GM12891 (cell line): ENCODE measurements around the gene PYROXD2.

ENCODE experiments used
- DNase-seq: peaks from one replicate; pipeline ENCODE4 v3.0.0; 2011; ENCODE audit warnings: low spot score; ENCODE audit not compliant: insufficient read length
- FAIRE-seq: peaks from 2 replicates; lab custom pipeline; 2011; peaks lifted over from hg19 to GRCh38; lab: Jason Lieb, UNC
- PAX5 ChIP-seq: IDR thresholded peaks from 2 replicates; pipeline ENCODE4 v1.6.1; 2011; ENCODE audit warnings: low read length, moderate library complexity, mild to moderate bottlenecking; ENCODE audit not compliant: insufficient read depth, severe bottlenecking
- POLR2A ChIP-seq: IDR thresholded peaks from 2 replicates; pipeline ENCODE4 v1.6.1; 2011; ENCODE audit warnings: low read depth, low read length, control low read depth
- POLR2AphosphoS5 ChIP-seq: IDR thresholded peaks from 2 replicates; pipeline ENCODE4 v1.6.1; 2011; ENCODE audit warnings: low read depth, low read length, control low read depth
- POU2F2 ChIP-seq: IDR thresholded peaks from 2 replicates; pipeline ENCODE4 v1.6.1; 2011; ENCODE audit warnings: low read depth, mild to moderate bottlenecking, control low read depth, low read length, moderate library complexity
- SPI1 ChIP-seq: IDR thresholded peaks from 2 replicates; pipeline ENCODE4 v1.6.1; 2011; ENCODE audit warnings: low read depth, low read length, control low read depth
- TAF1 ChIP-seq: IDR thresholded peaks from 2 replicates; pipeline ENCODE4 v1.6.1; 2011; ENCODE audit warnings: low read depth, low read length, control low read depth

Gene PYROXD2

DNA sequence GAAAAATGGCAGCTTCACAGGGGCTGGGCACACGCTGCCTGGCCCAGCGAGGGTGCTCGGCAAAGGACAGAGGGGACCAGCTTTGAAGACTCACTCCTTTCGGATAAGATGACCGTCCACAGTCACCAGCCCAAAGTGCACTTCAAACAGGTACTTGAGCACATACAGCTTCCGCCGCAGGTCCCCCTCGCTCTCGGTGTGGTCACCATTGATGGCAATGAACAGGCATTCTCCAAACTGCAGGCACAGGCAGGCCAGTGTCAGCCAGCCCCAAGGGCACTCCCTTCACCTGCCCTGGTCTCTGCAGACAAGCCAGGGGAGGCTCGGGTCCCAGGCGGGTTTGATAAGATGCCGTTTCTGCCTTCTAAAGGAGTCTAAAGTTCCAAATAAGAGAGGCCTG, 20.2 kb upstream of the PYROXD2 start:
- no peak for DNase-seq
- no peak for FAIRE-seq
- TF ChIP-seq POLR2AphosphoS5, result no peak
- no peak for TF ChIP-seq PAX5
- no peak for TF ChIP-seq POU2F2
- no peak for TF ChIP-seq TAF1
- TF ChIP-seq POLR2A, result no peak
- TF ChIP-seq SPI1, result no peak

DNA sequence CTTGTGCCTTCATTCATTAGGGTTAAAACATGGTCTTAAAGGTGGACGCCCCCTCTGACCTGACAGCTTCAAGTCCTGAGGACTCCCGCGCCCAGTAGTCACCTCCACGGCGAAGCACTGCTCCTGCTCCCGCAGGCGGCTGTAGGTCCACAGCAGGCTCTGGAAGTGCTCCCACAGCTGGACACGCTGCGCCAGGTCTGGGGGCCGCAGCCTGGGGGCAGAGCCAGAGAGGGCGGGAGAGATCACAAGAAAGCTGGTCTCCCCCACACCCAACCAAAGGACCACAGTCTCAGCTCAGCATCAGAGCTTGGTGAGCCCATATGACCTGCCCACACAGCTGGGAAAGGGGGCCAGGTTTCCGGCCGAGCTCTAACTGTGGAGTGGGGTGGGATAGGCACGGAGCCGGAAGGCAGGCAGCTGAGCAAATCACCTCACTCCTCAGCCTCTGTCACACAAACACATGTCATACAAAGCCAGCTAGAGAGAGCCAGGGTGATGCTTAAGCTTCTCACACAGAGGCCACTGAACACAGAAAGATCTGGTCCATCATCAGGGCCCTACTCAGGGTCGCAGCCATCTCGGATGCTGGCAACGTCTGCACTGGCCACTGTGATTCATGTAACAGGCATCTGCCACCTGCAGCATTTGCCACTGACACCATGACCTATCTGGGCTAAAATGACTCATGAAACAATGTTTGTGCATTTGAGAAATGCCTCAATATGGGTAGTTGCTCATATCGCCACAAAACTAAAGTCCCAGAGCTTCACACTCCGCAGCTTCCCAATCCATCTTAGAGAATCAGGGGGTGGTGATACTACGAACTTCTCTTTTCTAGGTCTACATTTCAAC, 19.1 kb upstream of the PYROXD2 start:
- DNase-seq (no peak), FAIRE-seq (no peak)
- TF ChIP-seq POLR2AphosphoS5 (no peak), SPI1 (no peak), TAF1 (no peak), PAX5 (no peak), POLR2A (no peak), POU2F2 (no peak)

DNA sequence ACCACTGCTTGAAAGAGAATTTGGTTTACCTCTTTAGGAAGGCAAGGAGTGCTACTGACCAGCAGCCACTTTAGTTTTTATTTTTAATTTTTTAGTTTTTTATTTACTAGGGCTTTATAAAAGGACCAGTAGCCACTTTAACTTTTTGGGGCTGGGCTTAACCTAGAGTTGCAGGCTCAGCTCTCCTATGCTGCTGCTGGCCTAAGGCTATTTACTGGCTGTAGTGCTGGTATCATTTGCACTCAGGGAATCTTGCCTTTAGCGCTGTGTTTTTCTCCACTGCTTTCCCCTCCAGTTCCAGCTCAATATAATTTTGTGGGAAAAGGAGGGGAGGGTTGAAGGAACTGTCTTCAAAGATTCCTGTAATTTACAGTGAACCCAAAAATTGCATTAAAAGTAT, 18.4 kb upstream of the PYROXD2 start:
- DNase-seq (no peak), FAIRE-seq (no peak)
- no peak for TF ChIP-seq POLR2AphosphoS5
- TF ChIP-seq POU2F2, result no peak
- TF ChIP-seq SPI1, result no peak
- TF ChIP-seq TAF1, result no peak
- TF ChIP-seq PAX5, result no peak
- no peak for TF ChIP-seq POLR2A

DNA sequence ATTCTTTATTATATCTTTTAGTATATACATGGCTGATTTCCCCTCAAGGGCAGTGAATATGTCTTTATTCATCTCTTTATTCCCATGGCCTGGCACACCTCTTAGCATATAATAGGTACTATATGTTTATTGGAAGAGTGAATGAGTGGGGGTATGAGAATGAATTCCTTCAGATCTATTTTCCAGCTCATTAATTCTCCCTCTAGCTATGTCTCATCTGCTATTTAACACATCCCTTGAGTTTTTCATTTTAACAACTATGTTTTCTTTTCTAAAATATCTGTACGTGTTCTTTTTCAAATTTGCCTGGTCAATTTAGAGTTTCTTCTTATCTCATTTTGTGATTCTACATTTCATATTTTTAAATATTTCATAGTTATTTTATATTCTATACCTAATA, 17.3 kb upstream of the PYROXD2 start:
- no peak for DNase-seq
- TF ChIP-seq TAF1, result no peak
- TF ChIP-seq POLR2A, result no peak
- no peak for TF ChIP-seq POU2F2
- TF ChIP-seq SPI1, result no peak
- no peak for TF ChIP-seq PAX5
- TF ChIP-seq POLR2AphosphoS5, result no peak
- FAIRE-seq, result no peak

DNA sequence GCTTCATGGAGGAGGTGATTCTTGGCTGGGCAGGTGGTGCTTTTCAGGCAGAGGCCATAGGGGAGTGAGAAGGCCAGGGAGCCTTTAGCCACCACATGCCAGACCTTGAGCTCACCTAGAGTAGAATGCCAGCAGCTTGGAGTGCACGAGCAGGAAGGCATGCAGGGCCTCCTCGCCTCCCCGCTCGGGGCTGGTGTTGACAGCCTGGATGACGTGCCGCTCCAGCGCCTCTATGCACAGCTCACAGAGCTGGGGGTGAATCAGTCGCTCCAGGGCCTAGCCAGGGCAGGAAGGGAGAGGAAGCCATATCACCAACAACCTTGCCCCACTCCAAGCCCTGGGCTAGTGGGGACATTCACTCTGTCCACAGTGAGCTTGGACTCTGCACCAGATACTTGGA, 16.0 kb upstream of the PYROXD2 start:
- DNase-seq (no peak), FAIRE-seq (no peak)
- no peak for TF ChIP-seq TAF1

DNA sequence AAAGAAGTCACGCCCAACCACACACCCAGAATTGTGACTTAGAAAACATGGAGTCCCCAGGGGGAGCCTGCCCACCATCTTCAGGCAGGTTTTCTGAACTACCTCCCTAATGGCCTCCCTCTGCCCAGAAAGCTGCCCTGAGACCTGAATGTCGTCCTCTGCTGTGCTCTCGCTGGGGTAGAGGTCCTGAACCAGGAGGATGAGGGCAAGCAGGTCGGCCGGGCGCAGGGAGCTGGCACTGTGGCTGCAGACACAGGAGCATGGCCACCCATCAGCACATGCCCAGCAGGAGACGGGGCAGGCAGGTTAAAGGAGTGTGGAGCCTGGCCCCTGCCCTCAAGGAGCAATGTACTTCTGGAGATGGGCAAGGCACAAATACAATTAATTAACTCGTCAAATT, 15.4 kb upstream of the PYROXD2 start:
- no peak for TF ChIP-seq POLR2AphosphoS5
- no peak for TF ChIP-seq TAF1
- TF ChIP-seq POU2F2, result no peak
- TF ChIP-seq POLR2A, result no peak
- DNase-seq, result no peak
- FAIRE-seq, result no peak

DNA sequence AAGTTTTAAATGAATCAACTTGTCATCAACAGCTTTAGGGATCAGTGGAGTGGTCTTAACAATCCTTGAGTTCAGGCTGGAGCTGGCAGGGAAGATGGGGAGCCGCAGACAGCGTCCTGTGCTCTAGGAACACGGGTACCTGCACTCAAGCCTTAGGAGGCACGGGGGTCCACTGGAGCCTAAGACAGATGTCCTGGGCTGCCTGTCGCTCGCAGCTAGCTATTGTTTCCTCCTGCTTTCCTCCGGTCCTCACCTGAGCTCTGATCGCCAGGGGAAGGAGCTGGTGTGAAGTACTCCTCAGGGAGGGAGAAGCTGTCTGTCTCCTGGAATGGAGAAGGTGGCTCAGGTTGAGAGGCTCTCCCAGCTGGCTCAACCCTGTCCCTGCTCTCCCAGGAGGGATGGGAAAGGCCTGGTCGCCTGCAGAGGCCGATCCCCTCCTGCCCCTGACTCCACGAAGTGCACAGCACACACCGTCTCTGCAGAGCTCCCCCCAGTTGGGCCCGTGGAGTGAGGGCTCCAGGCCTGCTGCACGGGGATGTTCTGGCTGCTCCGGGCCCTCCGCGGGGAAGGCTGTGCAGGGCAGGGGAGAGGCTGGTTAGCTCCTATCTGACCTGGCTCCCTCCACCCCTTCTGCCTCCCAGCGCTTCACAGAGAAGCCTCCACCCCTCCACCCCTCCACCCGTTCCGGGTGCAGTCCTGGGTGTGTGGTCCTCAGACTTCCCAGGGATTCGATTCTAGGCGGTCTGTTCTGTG, 14.5 kb upstream of the PYROXD2 start:
- TF ChIP-seq PAX5, result no peak
- TF ChIP-seq POLR2A, result no peak
- no peak for TF ChIP-seq TAF1
- no peak for TF ChIP-seq SPI1
- TF ChIP-seq POLR2AphosphoS5, result no peak
- no peak for TF ChIP-seq POU2F2
- FAIRE-seq (no peak), DNase-seq (no peak)

DNA sequence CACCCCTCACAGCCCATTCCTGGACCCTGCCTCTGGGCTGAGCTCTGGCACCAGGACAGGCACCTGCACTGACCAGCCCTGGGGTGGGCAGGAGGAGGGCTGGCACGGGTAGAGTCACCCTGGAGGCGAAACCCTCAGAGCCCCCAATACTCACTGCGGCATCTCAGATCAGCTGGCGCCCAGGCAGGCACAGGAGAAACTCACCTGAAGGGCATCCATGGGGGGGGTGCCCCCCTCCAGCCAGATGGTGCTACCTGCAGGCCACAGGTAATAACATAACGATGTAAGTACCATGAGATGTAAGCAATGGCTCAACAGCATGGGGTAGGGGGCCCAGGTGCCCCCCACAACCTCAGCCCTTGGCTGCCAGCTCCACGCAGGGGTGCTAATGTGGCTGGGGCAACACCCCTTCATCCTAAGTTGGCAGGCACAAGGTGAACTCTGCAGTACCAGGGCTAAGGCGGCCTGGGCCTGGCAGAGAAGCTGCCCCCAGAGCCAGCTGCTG, 12.1 kb upstream of the PYROXD2 start:
- TF ChIP-seq POLR2A (no peak), POLR2AphosphoS5 (no peak), POU2F2 (no peak), PAX5 (no peak), TAF1 (no peak), SPI1 (no peak)
- no peak for DNase-seq
- no peak for FAIRE-seq

DNA sequence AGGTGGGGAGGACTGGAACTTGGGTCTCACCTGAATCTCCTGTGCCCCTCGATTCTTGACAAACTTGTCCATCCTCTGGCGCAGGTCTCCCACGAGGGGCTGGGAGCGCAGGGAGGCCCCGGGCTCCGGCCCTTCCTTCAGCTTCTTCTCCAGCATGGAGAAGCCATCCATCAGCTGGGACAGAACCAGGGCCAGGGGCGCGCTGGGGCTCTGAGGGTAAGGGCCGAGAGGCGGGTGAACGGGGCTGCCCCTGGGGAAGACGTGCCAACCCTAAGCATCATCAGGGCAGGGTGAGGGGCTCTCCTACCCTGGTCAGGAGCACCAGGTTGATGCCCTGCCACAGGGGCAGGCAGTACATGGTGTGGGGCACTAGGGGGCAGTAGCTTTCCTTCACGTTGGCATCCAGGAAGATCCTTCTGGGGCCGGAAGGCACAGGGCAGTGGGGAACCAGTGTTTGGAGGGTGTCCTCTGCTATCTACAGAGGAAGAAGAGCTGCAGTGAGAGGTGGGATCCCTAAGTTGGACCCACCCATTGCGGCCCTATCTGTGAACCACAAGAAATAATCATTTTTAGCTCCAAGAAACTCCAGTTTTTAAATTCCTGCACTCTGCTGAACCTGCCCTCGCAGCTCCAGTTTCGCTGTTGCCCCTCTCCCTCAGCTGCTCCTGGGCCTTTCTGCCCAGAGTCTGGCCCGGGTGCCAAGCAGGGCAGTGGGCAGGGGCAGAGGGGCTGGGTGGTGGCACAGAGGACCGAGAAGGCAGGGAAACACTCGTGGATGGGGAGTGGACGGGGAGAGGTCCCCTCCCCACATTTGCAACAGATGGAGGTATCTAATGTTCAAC, 10.8 kb upstream of the PYROXD2 start:
- DNase-seq, result peak; percentile 72
- TF ChIP-seq SPI1 (no peak), POLR2AphosphoS5 (no peak), POLR2A (no peak), TAF1 (no peak), POU2F2 (no peak), PAX5 (no peak)
- FAIRE-seq, result peak; percentile 85

DNA sequence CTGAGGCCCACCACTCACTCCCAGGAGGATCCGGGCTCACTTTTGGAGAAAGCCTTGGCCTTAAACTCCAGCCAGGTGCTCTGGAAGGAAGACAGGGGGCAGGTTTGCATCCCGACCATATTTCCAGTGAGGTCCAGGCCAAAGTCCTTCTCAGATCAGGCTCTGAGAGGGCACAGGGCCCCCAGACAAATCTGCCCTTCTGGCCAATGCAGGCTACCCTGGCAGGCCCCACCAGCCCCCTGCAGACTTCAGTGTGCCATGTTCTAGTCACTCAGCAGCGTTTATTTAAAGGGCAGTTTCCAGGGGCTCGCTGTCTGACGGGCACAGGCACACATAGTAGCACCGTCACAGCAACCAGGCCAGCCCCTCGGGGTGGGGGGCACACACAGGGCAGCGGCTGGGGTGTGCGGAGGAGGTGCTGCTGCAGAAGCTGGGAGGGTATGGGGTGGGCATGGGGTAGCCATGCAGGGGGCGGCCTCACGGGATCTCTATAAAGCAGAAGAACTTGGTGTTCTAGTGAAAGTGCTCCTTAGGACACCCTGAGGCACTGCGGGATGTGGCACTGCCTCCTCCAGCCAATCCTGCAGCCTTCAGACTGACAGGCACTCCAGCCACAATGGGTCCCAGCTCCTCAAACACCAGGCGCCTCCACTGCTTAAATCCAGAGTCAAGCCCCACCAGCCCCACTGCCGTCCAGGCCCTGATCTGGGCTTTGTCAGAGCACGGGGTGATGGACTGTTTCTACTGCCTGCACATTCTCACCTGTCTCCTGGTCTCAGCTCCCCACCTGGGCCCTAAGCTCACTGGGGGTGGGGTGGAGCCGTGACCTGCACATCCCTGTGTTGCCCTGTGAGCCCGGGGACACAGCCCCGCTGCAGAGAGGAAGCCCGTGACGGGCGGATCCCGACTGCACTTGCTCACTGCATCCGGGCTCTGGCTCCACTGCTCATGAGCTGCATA, 9.6 kb upstream of the PYROXD2 start:
- no peak for TF ChIP-seq POLR2A
- no peak for TF ChIP-seq TAF1
- TF ChIP-seq POU2F2, result no peak
- no peak for TF ChIP-seq POLR2AphosphoS5
- no peak for TF ChIP-seq SPI1
- TF ChIP-seq PAX5, result no peak
- FAIRE-seq (no peak), DNase-seq (no peak)
